ENCODE measurements around the gene ELF4. TPM values are rescaled to one million over a fixed set of nuclear protein-coding genes. Genes with fewer than 3 reads are reported as not detected.

The ELF4 gene
- total RNA-seq, 6 experiments from 2014 or later: 0.80 to 2.8 (median 1.6) TPM

- ATAC-seq (peak in 1 of 4 donors; percentile 4), DNase-seq (no peak)
- intact Hi-C loops (cut with DNase I): loop anchor here in 1 of 2 donors (10.0 kb wide), 1 partner anchor 100 kb away; no protein-coding TSS in a partner anchor
- Histone ChIP-seq H3K36me3 (no peaks in the 10 kb centered on the region), H3K4me1 (no peaks in the 10 kb centered on the region), H3K27ac (no peak overlapping the region), H3K9me3 (no peaks in the 10 kb centered on the region), H3K27me3 (no peaks in the 10 kb centered on the region), H3K4me3 (no peak overlapping the region)
- TF ChIP-seq CTCF (IDR thresholded peaks at IDR 0.05) (no peak), POLR2A (IDR thresholded peaks at IDR 0.05) (no peak)
- WGBS (ENCODE audit: insufficient coverage, low coverage, low lambda C conversion rate, missing lambda C conversion rate): 60% methylated on average over 2 of the region's 9 CpGs
Observed at GRCh38 chrX:130084631-130085237, 25.6 kb downstream of the ELF4 start.

GRCh38 chrX:130083656-130084382 is 26.5 kb downstream of the ELF4 start:
- intact Hi-C loops (cut with DNase I): loop anchor here in 1 of 2 donors (10.0 kb wide), 1 partner anchor 101 kb away; no protein-coding TSS in a partner anchor

DNA sequence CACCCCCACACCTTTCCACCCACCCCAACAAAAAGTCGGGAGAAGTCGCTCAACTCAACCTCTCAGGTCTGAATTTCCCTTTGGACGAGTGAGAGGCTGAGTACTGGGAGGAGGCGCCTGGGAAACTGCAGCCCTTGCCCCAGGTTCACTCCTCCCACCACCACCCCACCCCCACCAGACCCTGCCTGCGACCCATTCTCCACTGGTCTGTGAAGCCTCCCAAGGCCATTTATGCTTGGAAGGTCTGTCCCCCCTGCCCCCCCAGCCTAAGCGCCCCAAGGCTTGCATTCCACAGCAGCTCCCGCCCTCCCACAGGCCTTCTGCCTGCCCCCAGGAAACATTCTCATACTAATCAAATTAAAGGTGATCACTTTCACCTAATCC is 27.2 kb downstream of the ELF4 start:
- Histone ChIP-seq H3K27me3 (no peaks in the 10 kb centered on the region), H3K36me3 (no peaks in the 10 kb centered on the region), H3K9me3 (no peaks in the 10 kb centered on the region), H3K27ac (no peak overlapping the region), H3K4me1 (no peaks in the 10 kb centered on the region), H3K4me3 (no peak overlapping the region)
- intact Hi-C loops (cut with DNase I): loop anchor here in 1 of 2 donors (10.0 kb wide), 1 partner anchor 102 kb away; no protein-coding TSS in a partner anchor
- TF ChIP-seq POLR2A (IDR thresholded peaks at IDR 0.05): no peak
- WGBS (ENCODE audit: insufficient coverage, low coverage, low lambda C conversion rate, missing lambda C conversion rate): 30% methylated on average over 5 of the region's 7 CpGs
- ATAC-seq (no peak), DNase-seq (no peak)

More at GRCh38 chrX:130083656-130084382, 26.5 kb downstream of the ELF4 start:
- H3K4me3 ChIP-seq: no peak overlapping the region
- ATAC-seq: peak in 2 of 4 donors; percentile 3 to 6
- no peaks in the 10 kb centered on the region for H3K36me3 ChIP-seq
- no peak for DNase-seq
- TF ChIP-seq POLR2A (IDR thresholded peaks at IDR 0.05): no peak
- no peak for TF ChIP-seq CTCF (IDR thresholded peaks at IDR 0.05)
- no peaks in the 10 kb centered on the region for H3K9me3 ChIP-seq
- no peaks in the 10 kb centered on the region for H3K4me1 ChIP-seq
- no peaks in the 10 kb centered on the region for H3K27me3 ChIP-seq
- 68% methylated on average over 11 of the region's 15 CpGs for WGBS (ENCODE audit: insufficient coverage, low coverage, low lambda C conversion rate, missing lambda C conversion rate)
- no peak overlapping the region for H3K27ac ChIP-seq

GRCh38 chrX:130082244-130083106 is 27.8 kb downstream of the ELF4 start:
- Histone ChIP-seq H3K27me3 (no peaks in the 10 kb centered on the region), H3K9me3 (no peaks in the 10 kb centered on the region), H3K36me3 (no peaks in the 10 kb centered on the region), H3K27ac (peak overlapping the region in 1 of 3 donors; percentile 2), H3K4me1 (no peaks in the 10 kb centered on the region), H3K4me3 (peak overlapping the region in 1 of 3 donors; percentile 9)
- peak; percentile 64 to 69 (median 66) for ATAC-seq
- DNase-seq: peak in 2 of 3 donors; percentile 53 to 73
- WGBS (ENCODE audit: insufficient coverage, low coverage, low lambda C conversion rate, missing lambda C conversion rate): 46% methylated on average over 18 of the region's 28 CpGs
- intact Hi-C loops (cut with DNase I): loop anchor here in 1 of 2 donors (10.0 kb wide), 1 partner anchor 102 kb away; no protein-coding TSS in a partner anchor
- TF ChIP-seq POLR2A (IDR thresholded peaks at IDR 0.05) (no peak), CTCF (IDR thresholded peaks at IDR 0.05) (peak in 2 of 4 donors; percentile 10 to 12)

All from right lobe of liver (tissue), 6 donors.